TTC549 (cell line): ENCODE results near the gene CFAP299.

Source experiments
- FAIRE-seq: peaks from 2 replicates; lab custom pipeline; 2012; peaks lifted over from hg19 to GRCh38; lab: Jason Lieb, UNC

The CFAP299 gene

DNA sequence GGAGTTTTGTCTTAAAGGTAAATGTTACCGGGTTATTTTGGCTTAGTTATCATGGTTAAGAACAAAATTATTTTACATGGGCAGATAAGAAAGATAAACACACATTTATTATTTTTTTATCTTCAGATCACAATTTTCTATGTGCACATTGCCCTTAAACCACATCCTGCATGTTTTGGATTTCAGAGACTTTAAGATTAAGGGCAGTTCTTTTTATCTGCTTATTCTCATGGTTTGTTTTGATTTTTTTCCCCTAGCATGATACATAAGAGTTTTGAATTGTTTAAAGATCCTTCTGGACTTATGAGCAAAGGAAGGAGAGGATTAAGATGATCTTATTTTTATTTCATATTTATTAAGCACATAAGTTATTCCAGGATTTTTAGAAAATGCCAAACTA lies 504.9 kb downstream of the CFAP299 start:
- no peak for FAIRE-seq

DNA sequence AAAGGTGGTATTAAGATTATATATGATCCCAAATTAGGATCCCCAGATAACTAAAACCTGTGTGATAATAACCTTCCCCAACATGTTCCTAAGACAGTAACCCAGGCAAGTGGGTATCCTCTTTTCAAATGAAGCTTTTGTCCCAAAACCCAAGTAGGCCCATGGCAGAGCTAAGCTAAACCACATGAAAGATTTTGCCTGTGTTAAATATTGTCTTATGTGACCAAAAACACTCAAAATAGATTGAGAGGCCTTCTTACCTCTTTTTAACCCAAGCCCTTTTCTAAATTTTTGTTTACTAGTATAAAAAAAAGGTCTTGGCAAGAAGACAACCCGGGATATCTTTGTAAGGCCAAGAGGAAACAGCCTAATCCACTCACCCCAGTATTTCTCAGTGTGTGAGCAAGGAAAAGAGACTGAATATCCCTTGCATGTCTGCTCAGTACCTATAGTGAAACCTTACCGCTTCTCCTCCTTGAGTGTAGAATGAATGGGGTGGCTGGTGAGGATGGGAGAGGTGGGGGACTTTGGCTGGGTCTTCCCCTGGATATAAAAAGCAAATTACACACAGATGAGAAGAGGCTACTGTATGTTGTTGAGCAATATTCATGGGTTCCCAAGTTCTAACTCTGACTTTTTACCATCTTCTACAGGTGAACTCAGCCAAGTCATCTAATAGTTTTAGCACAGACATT lies 506.2 kb downstream of the CFAP299 start:
- FAIRE-seq: no peak

DNA sequence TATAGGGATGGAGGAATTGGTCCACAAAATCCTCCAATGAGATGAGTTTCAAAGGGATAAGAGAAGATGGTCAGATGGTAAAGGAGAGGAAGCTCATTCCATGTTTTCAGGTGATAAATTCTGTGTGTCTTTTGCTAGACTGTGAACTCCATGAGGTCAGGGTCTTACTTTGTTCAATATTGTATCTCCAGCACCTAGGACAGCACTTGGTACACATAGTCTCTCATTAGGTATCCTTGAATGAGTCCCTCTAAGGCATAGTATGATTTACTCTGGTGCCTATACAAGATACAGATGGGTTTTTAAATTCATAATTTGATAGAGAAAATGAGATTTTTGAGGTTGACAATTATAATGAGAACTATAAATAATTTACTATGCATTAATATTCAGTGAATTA lies 510.7 kb downstream of the CFAP299 start:
- FAIRE-seq: no peak

DNA sequence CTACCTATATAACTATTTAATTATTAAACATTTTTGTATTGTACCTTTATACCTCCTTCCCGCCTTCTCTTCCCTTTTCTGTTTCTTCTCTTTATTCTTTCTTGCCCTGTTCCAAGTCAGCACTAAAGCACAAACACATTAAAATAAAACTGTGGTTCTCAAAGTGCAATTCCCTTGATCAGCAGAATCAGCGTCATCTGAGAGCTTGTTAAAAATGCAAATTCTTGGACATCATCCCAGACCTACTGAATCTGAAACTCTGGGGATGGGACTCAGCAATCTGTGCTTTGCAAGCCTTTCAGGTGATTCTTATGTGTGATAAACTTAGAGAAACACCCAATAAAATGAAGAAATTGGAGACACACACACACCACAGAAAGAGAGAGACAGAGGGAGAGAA lies 516.5 kb downstream of the CFAP299 start:
- FAIRE-seq: no peak

DNA sequence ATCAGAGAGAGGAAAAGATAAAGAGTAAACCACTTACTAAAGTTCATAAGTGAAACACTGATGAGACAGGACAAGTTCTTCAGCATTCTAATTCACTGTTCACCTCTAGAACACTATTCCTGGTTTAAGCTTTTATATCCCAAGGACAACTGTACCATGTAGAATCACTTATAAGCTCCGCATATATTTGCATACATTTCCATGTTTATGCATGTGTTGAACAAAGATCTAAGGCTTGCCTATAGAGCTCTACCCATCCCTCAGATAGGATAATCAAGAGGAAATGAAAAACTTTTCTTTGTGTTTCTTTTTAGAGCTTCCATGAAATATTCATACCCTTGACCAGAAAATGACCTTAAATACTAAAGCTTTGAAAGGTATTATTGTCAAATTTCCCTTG lies 538.0 kb downstream of the CFAP299 start:
- FAIRE-seq: no peak

DNA sequence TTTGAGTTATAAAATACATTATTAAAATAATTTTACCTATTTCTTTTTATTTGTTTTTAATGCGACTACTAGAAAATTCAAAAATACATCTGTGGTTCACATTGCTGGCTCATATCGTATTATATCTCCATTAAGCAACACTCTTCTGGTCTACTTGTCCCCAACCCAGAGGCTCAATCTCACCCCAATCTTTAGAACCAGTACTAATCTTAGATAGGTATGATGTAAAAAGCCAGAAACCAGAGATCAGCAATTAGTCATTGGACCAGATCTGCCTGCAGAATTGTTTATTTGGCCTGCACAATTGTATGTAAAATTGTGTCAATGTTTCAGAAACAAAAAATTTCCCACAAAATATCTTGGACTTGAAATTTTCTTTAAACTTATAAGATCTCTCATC lies 539.4 kb downstream of the CFAP299 start:
- no peak for FAIRE-seq

DNA sequence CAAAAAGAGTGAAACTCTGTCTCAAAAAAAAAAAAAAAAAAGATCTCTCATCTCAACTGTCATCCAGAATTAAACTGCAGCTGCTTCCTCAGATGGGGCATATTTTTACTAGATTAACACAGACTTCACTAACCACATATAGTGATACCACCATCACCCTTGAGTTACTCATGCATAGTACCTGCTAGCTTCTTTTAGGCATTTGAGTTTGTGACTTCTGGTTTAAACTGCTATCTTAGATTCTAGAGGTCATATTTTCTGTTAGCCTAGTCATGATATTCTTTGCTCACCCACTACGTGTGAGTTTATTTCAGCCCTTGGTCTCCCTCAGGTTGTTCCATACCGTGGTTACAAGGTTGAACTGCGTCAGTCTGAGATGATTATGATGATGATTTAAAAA lies 540.1 kb downstream of the CFAP299 start:
- no peak for FAIRE-seq

DNA sequence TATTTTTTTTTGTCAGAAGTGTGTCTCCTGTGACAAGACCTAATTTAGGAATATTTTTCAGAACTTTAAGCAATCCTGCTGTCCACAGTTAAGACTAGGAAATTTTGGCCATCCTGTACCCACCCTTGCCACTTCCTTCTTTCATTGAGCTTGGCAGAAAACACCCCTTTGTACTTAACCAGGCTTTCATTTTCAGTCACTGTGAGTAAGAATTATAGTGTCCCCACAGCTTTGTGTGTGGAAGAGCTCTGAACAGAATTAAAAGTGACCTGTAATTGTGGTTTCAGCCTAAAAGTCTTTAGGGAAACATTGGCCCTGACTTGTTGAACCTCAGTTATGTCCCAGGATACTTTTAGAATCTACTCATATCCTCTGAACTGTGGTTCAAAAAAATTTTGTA lies 541.3 kb downstream of the CFAP299 start:
- FAIRE-seq: no peak

DNA sequence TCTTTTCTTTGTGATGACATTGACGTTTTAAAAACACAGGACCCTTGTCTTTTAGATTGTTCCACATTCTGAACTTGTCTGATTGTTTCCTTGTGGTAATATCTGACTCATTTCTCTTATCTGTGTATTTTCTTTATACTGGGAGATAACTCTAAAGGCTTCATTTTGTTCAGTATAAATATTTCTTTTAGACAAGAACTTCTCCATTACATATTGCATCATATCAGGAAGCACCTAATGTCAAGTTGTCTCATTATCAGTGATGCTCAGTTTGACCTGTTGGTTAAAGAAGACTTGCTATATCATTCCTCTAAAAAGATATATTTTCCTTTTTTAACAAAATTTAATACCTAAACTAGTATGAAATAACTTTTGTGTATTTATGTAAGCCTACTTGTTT lies 542.7 kb downstream of the CFAP299 start:
- FAIRE-seq: no peak

DNA sequence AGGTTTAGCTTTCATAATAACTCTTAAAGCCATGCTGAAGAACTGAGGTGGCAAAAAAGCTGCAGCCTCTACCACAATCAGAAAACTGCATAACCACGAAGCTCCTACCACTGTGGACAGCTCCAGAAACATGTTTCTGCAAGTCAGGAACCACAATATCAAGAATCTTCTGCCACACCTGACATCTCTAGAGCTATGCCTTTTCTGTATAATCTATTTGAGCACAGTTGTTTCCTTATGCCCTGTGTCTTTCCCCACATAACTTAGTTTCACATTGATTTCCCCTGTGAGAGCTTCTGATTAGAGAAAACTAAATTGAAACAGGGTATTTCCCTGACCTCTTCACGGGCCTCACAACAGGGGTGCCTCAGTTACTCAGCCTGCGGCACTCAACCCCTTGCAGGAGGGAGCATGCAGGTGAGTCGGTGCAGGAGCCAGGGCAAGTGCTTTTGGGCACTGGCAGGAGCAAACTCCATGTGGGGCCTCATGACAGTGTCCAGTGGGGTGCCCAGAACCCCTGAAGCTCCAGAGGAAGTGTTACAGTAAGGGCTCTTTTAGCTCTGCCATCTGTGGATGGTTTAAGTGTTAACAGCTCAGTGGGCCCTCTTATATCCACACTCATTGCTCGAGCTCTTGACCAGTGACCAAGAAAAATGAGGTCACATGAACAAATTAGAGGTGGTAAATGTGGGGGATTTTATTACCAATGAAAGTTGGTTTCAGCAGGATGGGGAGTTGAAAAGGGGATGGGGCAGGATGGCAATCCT lies 562.2 kb downstream of the CFAP299 start:
- FAIRE-seq: no peak

DNA sequence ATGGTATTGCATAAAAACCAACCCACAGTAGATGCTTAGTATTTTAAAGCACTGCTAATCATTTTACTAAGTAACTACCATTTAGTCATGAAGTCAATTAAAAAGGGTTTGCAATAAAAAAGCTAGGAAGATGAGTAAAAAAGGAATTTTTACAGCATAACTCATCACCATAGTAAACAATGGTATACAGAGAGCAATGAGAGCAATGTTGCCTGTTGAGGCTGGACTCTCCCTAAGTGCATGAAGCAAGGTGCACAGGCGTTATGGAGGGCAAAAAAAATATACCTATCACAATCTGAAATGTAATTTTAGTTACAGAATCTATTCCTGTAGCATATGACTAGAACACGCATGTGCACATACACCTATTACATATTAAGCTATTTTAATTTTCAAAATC lies 565.4 kb downstream of the CFAP299 start:
- FAIRE-seq: no peak

DNA sequence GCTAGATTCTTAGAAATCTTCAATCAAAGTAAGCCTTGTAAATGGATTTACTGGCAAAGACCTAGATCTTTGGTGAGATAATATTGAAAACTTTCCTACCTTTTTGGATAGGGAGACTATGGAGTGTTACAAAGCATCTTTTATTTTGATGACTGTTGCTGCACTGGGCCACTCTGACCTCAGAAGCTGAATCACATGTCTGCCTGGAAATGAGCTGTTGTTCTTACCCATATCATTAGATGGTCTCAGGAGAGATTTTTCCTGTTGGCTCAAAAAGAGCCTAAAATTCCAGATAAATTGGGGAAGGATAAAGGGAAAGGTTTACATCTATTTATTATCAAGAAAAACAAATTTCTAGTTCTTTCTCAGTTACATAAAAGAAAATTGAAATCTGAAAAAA lies 567.5 kb downstream of the CFAP299 start:
- no peak for FAIRE-seq

DNA sequence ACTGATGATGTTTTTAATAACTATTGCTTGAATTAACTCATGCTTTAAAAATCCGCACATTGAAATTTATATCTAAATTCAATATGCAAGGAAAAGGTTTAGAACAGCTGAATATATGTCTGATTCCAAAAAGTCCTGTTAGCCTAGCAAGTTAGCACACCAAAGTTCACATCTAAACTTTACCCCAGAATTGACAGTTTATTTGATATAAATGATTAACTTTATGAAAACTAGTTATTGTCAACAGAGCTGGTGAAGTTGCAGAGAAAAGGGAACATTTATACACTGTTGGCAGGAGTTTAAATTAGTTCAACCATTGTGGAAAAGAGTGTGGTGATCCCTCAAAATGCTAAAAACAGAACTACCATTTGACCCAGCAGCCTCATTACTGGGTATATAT lies 574.4 kb downstream of the CFAP299 start:
- FAIRE-seq: no peak

DNA sequence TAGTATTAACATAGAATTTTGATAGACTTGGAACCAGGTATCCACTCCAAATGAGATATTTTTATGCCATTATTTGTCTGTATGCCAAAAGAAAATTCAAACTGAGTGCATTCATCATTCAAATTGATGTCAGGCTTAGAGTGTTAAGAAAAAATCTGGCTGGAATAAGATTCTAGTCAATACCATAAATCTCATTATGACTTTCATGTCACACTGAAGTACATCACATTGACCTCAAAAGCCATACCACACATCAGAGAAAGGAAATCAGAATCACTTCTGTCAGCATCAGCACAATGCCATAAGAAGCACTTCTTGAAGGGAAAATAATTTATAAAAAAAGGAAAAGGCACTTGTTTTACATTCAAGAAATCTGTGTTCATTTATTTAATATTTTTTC lies 575.9 kb downstream of the CFAP299 start:
- no peak for FAIRE-seq

DNA sequence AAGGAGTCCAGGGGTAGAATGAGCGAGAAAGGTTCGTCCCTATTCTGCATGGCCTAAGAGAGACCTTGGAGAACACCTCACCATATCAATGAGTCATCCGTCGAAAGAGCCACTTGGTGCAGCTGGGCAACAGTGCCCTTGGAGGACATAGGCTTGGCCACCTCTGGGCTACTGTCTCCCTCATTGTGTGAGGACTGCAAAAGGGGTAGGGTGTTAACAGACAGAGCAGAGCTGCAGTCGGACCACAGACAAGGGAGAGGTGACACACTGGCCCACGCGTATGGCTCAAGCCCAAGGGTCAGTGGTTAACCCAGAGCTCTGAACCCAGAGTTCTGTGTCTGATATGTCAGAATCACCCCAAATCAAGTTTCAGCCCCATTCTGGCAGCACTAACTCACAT lies 576.8 kb downstream of the CFAP299 start:
- no peak for FAIRE-seq

DNA sequence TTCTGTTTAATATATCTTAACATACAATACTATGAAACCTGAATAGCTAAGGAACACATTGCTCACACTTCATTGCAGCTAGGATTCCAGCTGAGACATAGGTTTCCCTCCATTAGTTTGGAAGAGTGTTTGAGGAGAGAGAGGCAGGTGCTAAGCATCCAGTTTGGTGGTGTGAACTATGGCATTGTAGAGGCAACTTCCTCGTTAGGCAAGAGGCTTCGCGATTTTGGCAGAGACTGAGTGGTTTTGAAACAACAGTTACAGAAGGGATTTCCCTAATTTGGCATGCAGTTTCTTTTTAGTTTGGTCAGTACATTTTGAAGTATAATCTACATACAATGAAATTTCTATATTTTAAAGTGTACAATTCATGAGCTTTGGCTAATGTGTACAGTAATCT lies 577.9 kb downstream of the CFAP299 start:
- FAIRE-seq: no peak

DNA sequence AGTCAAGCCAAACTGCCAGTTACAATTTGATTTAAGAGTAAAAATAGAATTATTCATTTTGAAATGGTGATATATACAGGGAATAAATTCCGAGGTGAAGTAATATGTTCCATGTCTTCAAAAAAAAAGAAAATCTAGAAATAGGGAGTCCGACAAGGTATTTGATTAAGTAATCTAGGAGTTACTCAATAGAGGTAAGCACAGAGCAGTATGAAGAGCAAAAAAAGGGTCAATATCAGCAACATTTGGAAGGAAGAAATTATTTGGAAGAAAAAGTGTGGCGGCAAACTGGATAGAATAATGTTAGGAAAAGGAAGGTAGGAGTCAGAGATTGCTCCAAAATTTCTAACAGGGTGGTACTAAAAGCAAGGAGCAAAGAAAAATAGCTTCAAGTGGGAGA lies 581.2 kb downstream of the CFAP299 start:
- no peak for FAIRE-seq

DNA sequence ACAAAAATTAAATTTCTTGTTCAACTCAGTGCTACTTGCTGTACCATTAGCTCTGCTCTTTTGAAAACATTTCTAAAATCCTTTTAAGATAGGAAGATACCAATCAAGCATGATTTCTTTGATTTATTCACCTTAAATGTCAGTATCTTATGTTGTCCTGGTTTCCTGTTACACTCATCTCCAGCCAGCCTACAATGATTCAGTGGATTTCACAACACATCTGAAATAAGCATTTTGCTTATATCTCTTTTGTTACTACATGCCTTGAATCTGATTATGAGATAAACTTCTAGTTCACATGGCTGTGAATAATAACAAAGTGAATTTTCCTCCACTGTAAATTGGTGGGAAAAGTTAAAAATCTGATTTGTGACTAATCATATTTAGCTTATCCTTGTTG lies 582.5 kb downstream of the CFAP299 start:
- no peak for FAIRE-seq

DNA sequence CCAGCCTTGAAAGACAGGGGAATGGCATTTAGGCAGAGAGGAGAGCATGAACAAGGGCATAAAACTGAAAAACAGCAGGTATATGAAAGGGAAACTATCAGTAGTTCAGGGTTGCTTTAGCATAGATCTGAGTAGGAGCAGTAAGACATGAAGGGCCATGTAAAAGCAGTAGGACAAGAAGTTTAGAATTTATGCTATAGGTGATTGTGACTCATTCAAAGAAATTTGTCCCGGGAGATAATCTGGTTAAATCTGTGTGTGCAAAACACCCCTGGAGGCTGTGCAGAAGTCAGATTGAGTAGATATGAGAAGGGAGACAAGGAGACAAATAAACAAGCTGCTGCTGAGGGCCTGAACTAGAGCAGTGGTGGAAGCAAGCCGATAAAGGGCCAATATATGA lies 585.9 kb downstream of the CFAP299 start:
- FAIRE-seq: no peak

DNA sequence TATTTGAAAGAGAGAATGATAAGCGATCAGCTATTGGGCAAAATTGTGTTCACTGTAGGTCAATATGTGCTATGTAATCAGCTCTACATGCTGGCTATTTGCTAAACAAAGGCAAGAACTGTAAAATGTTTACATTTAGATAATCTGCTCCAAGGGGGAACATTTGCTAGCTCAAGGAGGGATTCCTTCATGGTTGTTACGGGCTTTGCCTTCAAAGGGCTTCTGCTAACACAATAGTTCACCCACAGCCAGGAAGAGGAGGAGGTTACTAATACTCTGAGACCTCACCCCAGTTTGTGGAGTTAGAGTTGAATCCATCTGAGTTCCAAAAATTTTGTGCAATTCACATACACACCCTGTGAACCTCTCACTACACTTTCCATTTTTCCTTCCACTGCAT lies 587.4 kb downstream of the CFAP299 start:
- no peak for FAIRE-seq

DNA sequence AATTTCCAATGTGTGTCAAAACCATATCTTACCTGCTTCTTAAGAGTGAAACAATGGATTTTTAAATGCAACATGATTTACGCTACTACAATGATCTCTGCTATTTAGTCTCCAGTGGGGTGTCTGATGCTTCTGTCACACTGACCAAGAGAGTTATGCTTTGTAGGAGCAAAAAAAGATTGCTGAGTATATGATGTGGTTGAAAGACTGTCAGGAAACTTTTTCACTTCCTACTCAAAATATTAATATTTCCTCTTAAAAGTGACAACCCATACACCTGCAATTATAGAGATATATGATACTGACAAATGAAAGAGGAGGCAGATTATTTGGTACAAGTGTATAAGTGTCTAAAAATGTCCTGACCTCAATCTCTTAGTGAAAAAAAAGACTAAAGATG lies 589.8 kb downstream of the CFAP299 start:
- FAIRE-seq: no peak

DNA sequence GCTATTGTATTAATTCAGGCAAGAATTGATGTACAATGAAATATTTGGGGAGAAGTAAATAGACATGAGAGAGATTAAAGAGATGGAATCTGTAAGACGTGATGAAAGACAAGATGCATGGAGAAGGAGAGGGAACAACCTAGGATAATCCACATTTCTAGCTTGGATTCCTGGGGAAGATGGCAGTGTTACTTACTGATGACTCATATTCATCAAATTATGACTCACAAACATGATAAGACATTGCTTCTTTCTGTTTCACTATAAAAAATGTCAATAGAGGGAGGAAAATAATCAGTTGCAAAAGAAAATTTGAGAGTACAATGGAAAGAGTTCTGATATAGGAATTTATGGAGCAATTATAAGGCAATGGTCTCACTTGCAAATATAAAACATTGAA lies 590.9 kb downstream of the CFAP299 start:
- FAIRE-seq: no peak

DNA sequence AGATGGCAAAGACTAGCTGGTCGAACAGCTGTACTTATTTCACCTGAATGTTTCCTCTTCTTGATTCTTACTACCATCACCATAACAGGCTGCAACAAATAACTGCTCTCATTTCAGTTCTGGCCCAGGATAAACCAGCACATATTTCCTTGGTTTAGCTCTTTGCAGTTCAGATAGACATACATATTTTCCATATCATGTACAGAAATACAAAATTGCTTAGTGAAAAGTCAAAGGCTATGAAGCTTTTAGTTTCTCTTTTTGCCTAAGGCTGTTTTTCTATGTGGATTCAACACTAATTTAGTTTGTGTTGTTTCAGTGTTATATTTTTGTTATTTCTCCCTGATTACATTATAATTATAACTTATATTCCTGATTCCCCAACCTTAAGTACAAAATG lies 591.4 kb downstream of the CFAP299 start:
- no peak for FAIRE-seq

DNA sequence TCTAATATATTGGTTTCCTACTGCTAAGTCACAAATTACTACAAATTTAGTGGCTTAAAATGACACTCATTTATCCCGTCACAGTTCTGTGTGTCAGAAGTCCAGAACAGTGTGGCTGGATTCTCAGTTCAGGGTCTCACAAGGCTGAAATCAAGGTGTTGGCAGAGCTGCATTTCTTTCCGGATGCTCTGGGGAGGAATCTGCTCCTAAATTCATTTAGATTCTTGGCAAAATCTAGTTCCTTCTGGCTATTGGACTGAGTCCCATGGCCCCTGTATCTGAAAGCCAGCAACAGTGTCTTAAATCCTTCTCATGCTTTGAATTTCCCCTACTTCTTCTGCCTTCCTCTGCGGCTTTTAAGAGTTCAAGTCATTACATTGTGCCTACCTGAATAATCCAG lies 591.9 kb downstream of the CFAP299 start:
- FAIRE-seq: no peak
